Small intestine (tissue), 7 donors: ENCODE measurements around the gene VIPAS39. TPM values are rescaled to one million over a fixed set of nuclear protein-coding genes. Genes with fewer than 3 reads are reported as not detected.
A peak's percentile ranks its signal among the peaks of the same experiment; 100 is the strongest.

Experiments used
- DNase-seq, 2 donors: peaks; one replicate each; pipeline versions ENCODE4 v3.0.0 to v3.0.0-alpha.2; 2013
- FAIRE-seq: peaks from 2 replicates; lab custom pipeline; 2012; peaks lifted over from hg19 to GRCh38; lab: Jason Lieb, UNC
- H3K27ac ChIP-seq, 3 donors: one replicate each; pipeline ENCODE4 v1.5.1; 2013; ENCODE audit warnings: low read length in 2 of 3, mild to moderate bottlenecking in 2 of 3, control low read depth in 1 of 3, inconsistent platforms in 1 of 3, low read depth in 1 of 3, moderate library complexity in 1 of 3
- H3K27me3 ChIP-seq, 3 donors: one replicate each; pipeline ENCODE4 v1.6.1; 2013; ENCODE audit warnings: low read length in 3 of 3, inconsistent platforms in 1 of 3; ENCODE audit not compliant: control insufficient read depth in 3 of 3, insufficient read depth in 3 of 3
- H3K36me3 ChIP-seq, 3 donors: one replicate each; pipeline ENCODE4 v1.6.1; 2013; ENCODE audit warnings: low read length in 3 of 3, inconsistent platforms in 1 of 3, low read depth in 1 of 3, mild to moderate bottlenecking in 1 of 3, moderate library complexity in 1 of 3; ENCODE audit not compliant: control insufficient read depth in 3 of 3, insufficient read depth in 2 of 3
- H3K4me1 ChIP-seq, 3 donors: one replicate each; pipeline ENCODE4 v1.6.1; 2013; ENCODE audit warnings: low read length in 2 of 3, inconsistent platforms in 1 of 3, low read depth in 1 of 3, mild to moderate bottlenecking in 1 of 3, moderate library complexity in 1 of 3; ENCODE audit not compliant: control insufficient read depth in 3 of 3, insufficient read depth in 2 of 3
- H3K4me3 ChIP-seq, 3 donors: one replicate each; pipeline ENCODE4 v1.5.1; 2013; ENCODE audit warnings: low read length in 3 of 3, control low read depth in 1 of 3, inconsistent platforms in 1 of 3, low read depth in 1 of 3, mild to moderate bottlenecking in 1 of 3, moderate library complexity in 1 of 3
- H3K9me3 ChIP-seq, 2 donors: one replicate each; pipeline ENCODE4 v1.6.1; 2013; ENCODE audit warnings: low read depth in 1 of 2, low read length in 1 of 2; ENCODE audit not compliant: control insufficient read depth in 2 of 2, insufficient read depth in 1 of 2
- WGBS, 3 donors: extraction: QIAGEN DNeasy Blood & Tissue Kit; methylation state at CpG; one replicate each; pipeline ENCODE4 v1.1.7; 2013; 5-methylcytosine and 5-hydroxymethylcytosine counted together
- polyA plus RNA-seq, 4 donors: library from polyadenylated mRNA; stranded (reverse) in 3 of 4; unstranded in 1 of 4; fragments of 200-250 nt in 3 of 4; fragments of 120-200 nt in 1 of 4; gene quantifications; one replicate each; pipeline versions ENCODE4 v1.2.1 to v1.2.3, GENCODE V29; 2013
- donor health status: healthy with polysubstance abuse.
- donor health status: control.
- donor health status: control.
- donor health status: Bipolar disorder and iron deficiency.
- donor health status: healthy.

VIPAS39 gene
- polyA plus RNA-seq, 4 donors, result 9.5 to 27.3 (median 12.7) TPM

DNA sequence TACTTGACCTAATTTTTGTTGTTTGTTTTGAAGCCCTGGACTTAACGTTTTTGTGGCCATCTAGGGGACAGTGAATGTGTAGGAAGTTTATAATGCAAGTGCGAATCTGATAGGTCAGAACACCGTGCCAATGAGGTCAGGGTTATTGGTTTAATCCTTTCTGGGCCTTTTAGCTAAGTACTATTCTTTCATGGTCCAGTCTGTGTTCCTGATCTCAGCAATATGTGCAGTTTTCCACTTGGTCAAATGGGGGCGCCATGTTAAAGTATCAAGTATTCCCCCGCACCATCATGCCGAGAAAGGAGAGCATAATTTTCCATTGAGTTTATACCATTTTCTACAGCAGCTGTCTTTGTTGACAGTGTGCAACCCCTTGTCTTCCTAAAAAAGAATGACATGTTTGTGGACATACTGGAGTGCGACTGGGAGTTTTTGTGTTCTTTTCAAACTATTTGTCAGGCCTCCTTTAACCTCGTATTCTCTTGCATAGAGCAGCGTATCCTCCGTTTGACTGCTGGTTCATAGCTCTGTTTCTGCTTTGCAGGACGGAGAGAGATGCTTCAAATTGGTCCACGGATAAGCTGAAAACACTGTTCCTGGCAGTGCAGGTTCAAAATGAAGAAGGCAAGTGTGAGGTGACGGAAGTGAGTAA is 1.8 kb upstream of the VIPAS39 start:
- H3K4me3 ChIP-seq, result peak overlapping the region in 2 of 3 donors; percentile 69 to 99
- H3K4me1 ChIP-seq, result peaks cover 0 to 3% (median 0%) of the 10 kb centered on the region in 3 donors
- no peaks in the 10 kb centered on the region for H3K9me3 ChIP-seq
- DNase-seq, result peak; percentile 59 to 75
- peaks cover 6 to 28% (median 7%) of the 10 kb centered on the region in 3 donors for H3K36me3 ChIP-seq
- no peak for FAIRE-seq
- no peaks in the 10 kb centered on the region for H3K27me3 ChIP-seq
- H3K27ac ChIP-seq, result no peak overlapping the region
- WGBS, 3 donors, result 33 to 36% (median 36%) methylated on average over 13 of the region's 13 CpGs

DNA sequence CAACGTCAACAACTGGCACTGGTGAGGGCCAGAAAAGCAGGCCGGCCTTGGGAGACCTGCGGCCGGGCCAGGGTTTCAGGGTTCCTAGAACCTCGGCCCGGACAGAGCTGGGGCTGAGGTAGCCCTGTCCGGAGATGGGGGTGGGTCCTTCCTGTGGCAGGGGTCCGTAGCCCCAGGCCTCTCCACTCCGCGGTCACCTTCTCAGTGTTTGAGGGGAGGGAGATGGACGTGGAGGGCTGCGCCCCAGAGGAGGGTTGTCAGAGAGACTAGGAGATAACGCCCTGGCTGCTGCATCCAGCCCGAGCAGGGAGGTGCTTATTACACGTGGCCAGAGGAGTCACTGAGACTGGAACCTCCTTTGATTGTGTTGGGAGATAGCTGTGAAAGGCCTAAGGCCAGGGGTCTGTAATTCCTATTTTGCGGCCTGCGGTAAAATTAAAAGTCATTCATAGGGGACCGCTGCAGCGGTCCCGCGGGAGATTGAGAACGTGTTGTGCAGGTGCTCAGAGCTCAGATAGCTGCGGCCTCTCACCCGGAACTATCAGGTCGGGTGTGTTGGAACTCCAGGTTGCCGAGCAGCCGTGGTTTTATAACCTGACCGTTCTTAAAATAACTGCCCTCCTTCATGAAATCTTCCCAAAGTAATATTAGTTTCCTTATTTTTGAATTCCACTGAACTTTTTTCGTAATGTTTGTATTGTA is 999 bp upstream of the VIPAS39 start:
- no peak for FAIRE-seq
- Histone ChIP-seq H3K36me3 (peaks cover 3 to 22% (median 6%) of the 10 kb centered on the region in 3 donors), H3K9me3 (no peaks in the 10 kb centered on the region), H3K4me3 (peak overlapping the region; percentile 69 to 99 (median 98)), H3K27ac (peak overlapping the region; percentile 77 to 99 (median 82)), H3K4me1 (peaks cover 0 to 3% (median 0%) of the 10 kb centered on the region in 3 donors), H3K27me3 (no peaks in the 10 kb centered on the region)
- WGBS, 3 donors, result 0% methylated on average over 28 to 29 of the region's 29 CpGs
- DNase-seq, result peak; percentile 60 to 67

DNA sequence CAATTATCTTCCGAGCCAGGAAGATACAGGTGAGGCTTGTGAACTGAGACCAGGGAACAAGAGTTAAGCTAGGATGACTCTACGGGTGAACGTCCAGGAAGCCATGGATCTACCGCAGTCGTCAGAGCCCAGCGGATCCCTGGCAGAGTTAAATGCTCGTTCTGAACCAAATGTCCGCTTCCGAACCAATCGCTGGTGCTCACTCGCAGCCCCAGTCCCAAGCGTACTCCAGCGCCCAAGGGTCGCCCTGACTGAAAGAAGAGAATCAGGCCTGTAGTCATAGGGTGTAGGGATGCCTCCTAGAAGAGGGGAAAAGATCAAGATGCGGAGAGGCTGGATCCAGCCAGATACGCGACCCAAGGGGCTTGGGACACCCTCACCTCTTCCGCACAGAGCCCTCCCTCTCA is 283 bp downstream of the VIPAS39 start:
- no peak for FAIRE-seq
- Histone ChIP-seq H3K4me1 (peaks cover 0 to 3% (median 0%) of the 10 kb centered on the region in 3 donors), H3K27ac (peak overlapping the region; percentile 82 to 99 (median 83)), H3K36me3 (peaks cover 2 to 18% (median 5%) of the 10 kb centered on the region in 3 donors), H3K27me3 (no peaks in the 10 kb centered on the region), H3K4me3 (peak overlapping the region; percentile 69 to 98 (median 87)), H3K9me3 (no peaks in the 10 kb centered on the region)
- DNase-seq, result no peak
- WGBS, 3 donors, result 0% methylated on average over 17 to 18 of the region's 18 CpGs

DNA sequence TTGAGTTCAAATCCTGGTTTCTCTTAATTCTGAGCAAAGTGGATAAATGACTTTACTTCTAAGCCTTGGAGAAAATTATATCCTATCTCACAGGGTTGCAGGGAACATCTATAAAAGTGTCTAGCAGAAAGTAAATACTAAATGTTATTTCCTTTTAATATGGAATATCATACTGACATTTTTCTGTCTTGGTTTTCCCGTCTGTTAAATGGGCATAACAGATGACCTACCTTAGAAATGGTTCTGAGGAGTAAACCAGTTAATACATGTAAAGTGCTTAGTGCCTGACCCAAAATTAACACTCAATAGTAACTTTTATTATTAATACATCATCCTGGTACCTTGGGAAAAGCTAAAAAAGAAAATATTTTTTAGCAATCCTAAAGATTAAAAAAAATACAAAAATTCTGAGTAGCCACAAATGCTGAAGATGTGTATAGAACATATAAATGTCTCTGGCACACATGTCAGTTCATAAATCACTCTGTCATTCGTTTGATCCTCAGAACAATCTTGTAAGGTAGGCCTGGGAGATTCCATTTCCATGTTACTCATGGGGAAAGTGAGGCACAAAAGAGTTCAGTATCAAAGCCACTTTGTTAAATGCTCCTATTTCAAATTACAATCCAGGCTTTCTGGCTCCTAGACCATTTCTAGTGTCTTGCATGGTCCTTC is 1.3 kb downstream of the VIPAS39 start:
- Histone ChIP-seq H3K27ac (no peak overlapping the region), H3K9me3 (no peaks in the 10 kb centered on the region), H3K4me1 (peaks cover 0 to 3% (median 0%) of the 10 kb centered on the region in 3 donors), H3K4me3 (no peak overlapping the region), H3K27me3 (no peaks in the 10 kb centered on the region), H3K36me3 (peaks cover 0 to 16% (median 2%) of the 10 kb centered on the region in 3 donors)
- DNase-seq, result no peak
- WGBS, 3 donors, result 65 to 74% (median 68%) methylated on average over 2 of the region's 2 CpGs
- FAIRE-seq, result no peak

GRCh38 chr14:77442196-77442595 is 15.2 kb downstream of the VIPAS39 start:
- H3K9me3 ChIP-seq, result no peaks in the 10 kb centered on the region

GRCh38 chr14:77439861-77440260 is 17.5 kb downstream of the VIPAS39 start:
- Histone ChIP-seq H3K27me3 (no peaks in the 10 kb centered on the region), H3K4me1 (no peaks in the 10 kb centered on the region), H3K9me3 (no peaks in the 10 kb centered on the region), H3K36me3 (peaks cover 18 to 43% (median 27%) of the 10 kb centered on the region in 3 donors), H3K4me3 (no peak overlapping the region), H3K27ac (no peak overlapping the region)
- FAIRE-seq, result no peak
- 96 to 98% (median 97%) methylated on average over 4 of the region's 4 CpGs for WGBS, 3 donors
- DNase-seq, result no peak

More at GRCh38 chr14:77442196-77442595, 15.2 kb downstream of the VIPAS39 start:
- H3K27me3 ChIP-seq, result no peaks in the 10 kb centered on the region
- no peak overlapping the region for H3K4me3 ChIP-seq
- no peak overlapping the region for H3K27ac ChIP-seq
- FAIRE-seq (no peak), DNase-seq (no peak)
- H3K36me3 ChIP-seq, result peaks cover 18 to 49% (median 20%) of the 10 kb centered on the region in 3 donors
- WGBS, 3 donors, result 96 to 100% (median 98%) methylated on average over 2 of the region's 2 CpGs
- no peaks in the 10 kb centered on the region for H3K4me1 ChIP-seq

DNA sequence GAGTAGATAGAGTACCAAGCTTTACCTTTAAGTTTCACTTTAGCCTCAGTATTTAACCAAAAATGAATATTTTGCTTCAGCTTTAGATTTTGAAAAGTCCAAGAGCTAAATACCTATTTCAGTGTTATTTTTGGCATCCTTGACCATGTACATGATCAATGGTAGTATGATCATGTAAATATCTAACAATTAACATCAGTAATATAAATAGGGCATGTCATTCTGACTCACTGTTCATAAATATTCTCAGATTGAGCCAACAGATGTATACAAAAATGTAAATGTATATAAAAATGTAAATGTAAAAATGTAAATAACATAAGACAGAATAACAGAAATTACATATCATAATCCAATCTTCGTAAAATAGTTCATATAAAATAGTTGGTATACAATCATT is 18.8 kb downstream of the VIPAS39 start:
- WGBS, 3 donors, result 97 to 98% (median 97%) methylated on average over 1 of the region's 1 CpG
- no peak overlapping the region for H3K4me3 ChIP-seq
- no peak overlapping the region for H3K27ac ChIP-seq
- no peaks in the 10 kb centered on the region for H3K27me3 ChIP-seq
- no peak for FAIRE-seq
- H3K36me3 ChIP-seq, result peaks cover 18 to 39% (median 32%) of the 10 kb centered on the region in 3 donors
- H3K4me1 ChIP-seq, result no peaks in the 10 kb centered on the region
- DNase-seq, result no peak
- no peaks in the 10 kb centered on the region for H3K9me3 ChIP-seq

GRCh38 chr14:77436042-77436441 is 21.4 kb downstream of the VIPAS39 start:
- Histone ChIP-seq H3K36me3 (peaks cover 9 to 30% (median 19%) of the 10 kb centered on the region in 3 donors), H3K27me3 (no peaks in the 10 kb centered on the region), H3K4me1 (no peaks in the 10 kb centered on the region), H3K4me3 (no peak overlapping the region), H3K27ac (no peak overlapping the region), H3K9me3 (no peaks in the 10 kb centered on the region)
- 98 to 100% (median 99%) methylated on average over 3 of the region's 3 CpGs for WGBS, 3 donors
- no peak for DNase-seq
- no peak for FAIRE-seq
